Measurements from ENCODE around the gene FGD3. TPM values are rescaled to one million over a fixed set of nuclear protein-coding genes. Genes with fewer than 3 reads are reported as not detected.

The FGD3 gene
- total RNA-seq, 2 experiments from 2014 or later = 41.8 to 66.7 TPM

DNA sequence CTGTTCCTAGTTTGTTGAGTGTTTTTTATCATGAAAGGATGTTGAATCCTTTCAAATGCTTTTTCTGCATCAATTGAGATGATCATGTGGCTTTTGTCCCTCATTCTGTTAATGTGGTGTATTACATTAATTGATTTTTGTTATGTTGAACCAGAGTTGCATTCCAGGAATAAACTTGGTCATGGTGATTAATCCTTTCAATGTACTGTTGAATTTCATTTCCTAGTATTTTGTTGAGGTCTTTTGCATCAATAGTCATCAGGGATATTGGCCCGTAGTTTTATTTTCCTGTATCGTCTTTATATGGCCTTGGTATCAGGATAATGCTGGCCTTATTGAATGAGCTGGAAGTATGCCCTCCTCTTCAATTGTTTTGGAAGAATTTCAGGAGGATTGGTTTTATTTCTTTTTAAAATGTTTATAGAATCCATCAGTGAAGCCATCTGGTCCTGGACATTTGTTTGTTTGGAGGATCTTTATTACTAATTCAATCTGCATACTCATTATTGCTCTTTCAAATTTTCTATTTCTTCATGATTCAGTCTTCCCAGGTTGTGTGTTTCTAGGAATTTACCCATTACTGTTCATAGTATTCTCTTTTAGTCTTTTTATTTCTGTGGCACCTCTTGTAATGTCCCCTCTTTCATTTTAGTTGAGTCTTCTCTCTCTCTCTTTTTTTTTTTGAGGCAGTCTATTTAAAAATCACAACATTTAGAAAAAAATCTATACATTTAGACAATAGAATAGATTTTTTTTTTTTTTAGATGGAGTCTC is 32.1 kb downstream of the FGD3 start:
- intact Hi-C loops (cut with DNase I, micrococcal nuclease) = no loop called here
- peaks cover 17% of the 10 kb centered on the region for H3K9me3 Mint-ChIP-seq (ENCODE audit: low read depth)
- H3K36me3 Mint-ChIP-seq (ENCODE audit: low read depth) = peaks cover 69% of the 10 kb centered on the region
- H3K4me1 Mint-ChIP-seq = peaks cover 72% of the 10 kb centered on the region
- peak overlapping the region; percentile 2 for H3K4me3 Mint-ChIP-seq
- ATAC-seq (peak; percentile 26), DNase-seq (no peak)
- ChIA-PET POLR2A (interaction anchor here (0.6 to 1.0 kb wide), 3 partner anchors 10 to 581 kb away, joined by 3 to 7 read pairs (median 3); no protein-coding TSS in a partner anchor), CTCF (interaction anchor here (1.2 to 2.0 kb wide), 4 partner anchors 8 to 25 kb away, joined by 4 to 9 read pairs (median 6); no protein-coding TSS in a partner anchor)
- no peaks in the 10 kb centered on the region for H3K27me3 Mint-ChIP-seq
- H3K27ac Mint-ChIP-seq = peak overlapping the region; percentile 92

DNA sequence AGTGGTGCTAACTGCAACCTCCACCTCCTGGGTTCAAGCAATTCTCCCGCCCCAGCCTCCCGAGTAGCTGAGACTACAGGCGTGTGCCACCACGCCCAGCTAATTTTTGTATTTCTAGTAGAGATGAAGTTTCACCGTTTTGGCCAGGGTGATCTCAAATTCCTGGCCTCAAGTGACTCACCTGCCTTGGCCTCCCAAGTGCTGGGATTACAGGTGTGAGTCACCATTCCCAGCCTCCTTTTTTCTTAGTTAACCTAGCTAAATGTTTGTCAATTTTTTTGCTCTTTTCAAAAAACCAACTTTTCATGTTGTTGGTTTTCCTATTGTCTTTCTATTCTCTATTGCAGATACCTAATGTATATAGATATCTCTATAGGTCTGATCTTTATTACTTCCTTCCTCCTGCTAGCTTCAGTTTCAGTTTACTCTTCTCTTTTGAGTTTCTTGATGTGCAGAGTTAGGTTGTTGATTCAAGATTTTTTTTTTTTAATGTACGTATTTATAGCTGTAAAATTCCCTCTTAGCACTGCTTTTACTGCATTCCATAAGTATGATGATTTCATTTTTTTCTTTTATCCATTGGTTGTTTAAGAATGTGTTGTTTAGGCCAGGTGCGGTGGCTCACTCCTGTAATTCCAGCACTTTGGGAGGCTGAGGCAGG is 32.9 kb downstream of the FGD3 start:
- CTCF ChIA-PET = interaction anchor here (0.6 to 2.0 kb wide), 5 partner anchors 8 to 362 kb away, joined by 3 to 9 read pairs (median 6); no protein-coding TSS in a partner anchor
- peak overlapping the region; percentile 2 for H3K4me3 Mint-ChIP-seq
- peak overlapping the region; percentile 92 for H3K27ac Mint-ChIP-seq
- H3K9me3 Mint-ChIP-seq (ENCODE audit: low read depth) = peaks cover 17% of the 10 kb centered on the region
- ATAC-seq = peak; percentile 62
- H3K36me3 Mint-ChIP-seq (ENCODE audit: low read depth) = peaks cover 77% of the 10 kb centered on the region
- peak; percentile 13 for DNase-seq
- H3K4me1 Mint-ChIP-seq = peaks cover 69% of the 10 kb centered on the region
- intact Hi-C loops (cut with DNase I, micrococcal nuclease) = no loop called here
- H3K27me3 Mint-ChIP-seq = no peaks in the 10 kb centered on the region
- POLR2A ChIA-PET = interaction anchor here (0.6 kb wide), 2 partner anchors 9 to 580 kb away, joined by 3 to 7 read pairs; no protein-coding TSS in a partner anchor

- intact Hi-C loops (cut with DNase I, micrococcal nuclease) = loop anchor here in 1 of 2 experiments (2.0 kb wide), 1 partner anchor 17 kb away; no protein-coding TSS in a partner anchor
- Mint-ChIP-seq H3K27me3 (no peaks in the 10 kb centered on the region), H3K9me3 (ENCODE audit: low read depth) (peaks cover 19% of the 10 kb centered on the region), H3K27ac (peak overlapping the region; percentile 69), H3K4me1 (peaks cover 69% of the 10 kb centered on the region), H3K36me3 (ENCODE audit: low read depth) (peaks cover 84% of the 10 kb centered on the region), H3K4me3 (no peak overlapping the region)
- DNase-seq (no peak), ATAC-seq (peak; percentile 52)
- POLR2A ChIA-PET = no interaction called here
- CTCF ChIA-PET = interaction anchor here (0.6 to 1.8 kb wide), 6 partner anchors 10 to 141 kb away, joined by 3 to 12 read pairs (median 5); no protein-coding TSS in a partner anchor
These were observed 34.8 kb downstream of the FGD3 start for GRCh38 chr9:92982130-92982529.

- peak; percentile 66 for DNase-seq
These were observed 36.8 kb downstream of the FGD3 start for GRCh38 chr9:92983984-92984589.

DNA sequence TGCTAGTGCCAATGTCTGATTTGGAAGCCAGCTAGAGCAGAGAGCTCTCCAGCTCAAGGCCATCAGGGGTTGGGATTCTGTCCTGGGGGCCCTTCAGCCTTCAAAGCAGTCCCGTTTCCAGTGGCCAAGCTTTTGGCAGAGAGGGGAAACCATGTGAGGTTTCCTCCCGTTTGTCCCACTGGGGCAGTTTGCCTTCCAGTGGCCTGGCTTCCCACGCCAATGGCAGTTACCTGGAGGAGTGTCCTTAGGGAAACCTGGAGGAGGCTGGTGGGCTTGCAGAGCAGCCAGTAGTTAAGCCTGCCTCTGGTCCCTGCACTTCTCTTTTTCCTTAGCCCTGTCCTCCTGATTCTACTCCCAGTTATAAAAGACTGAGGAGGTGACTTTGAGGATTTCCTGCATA is 37.7 kb downstream of the FGD3 start:
- CTCF ChIA-PET = interaction anchor here (0.9 to 1.2 kb wide), 5 partner anchors 16 to 31 kb away, joined by 3 to 5 read pairs (median 4); no protein-coding TSS in a partner anchor
- Mint-ChIP-seq H3K4me1 (peaks cover 73% of the 10 kb centered on the region), H3K27ac (no peak overlapping the region), H3K9me3 (ENCODE audit: low read depth) (peaks cover 19% of the 10 kb centered on the region), H3K4me3 (no peak overlapping the region), H3K27me3 (no peaks in the 10 kb centered on the region), H3K36me3 (ENCODE audit: low read depth) (peaks cover 85% of the 10 kb centered on the region)
- intact Hi-C loops (cut with DNase I, micrococcal nuclease) = loop anchor here in 1 of 2 experiments (5.0 kb wide), 1 partner anchor 162 kb away; no protein-coding TSS in a partner anchor
- POLR2A ChIA-PET = interaction anchor here (0.7 kb wide), 1 partner anchor 31 kb away, joined by 5 read pairs; no protein-coding TSS in a partner anchor
- ATAC-seq = no peak
- no peak for DNase-seq

More at GRCh38 chr9:92983984-92984589, 36.8 kb downstream of the FGD3 start:
- Mint-ChIP-seq H3K36me3 (ENCODE audit: low read depth) (peaks cover 87% of the 10 kb centered on the region), H3K9me3 (ENCODE audit: low read depth) (peaks cover 19% of the 10 kb centered on the region), H3K4me3 (no peak overlapping the region), H3K27me3 (no peaks in the 10 kb centered on the region), H3K27ac (no peak overlapping the region), H3K4me1 (peaks cover 73% of the 10 kb centered on the region)
- intact Hi-C loops (cut with DNase I, micrococcal nuclease) = loop anchor here in 1 of 2 experiments (2.0 kb wide), 1 partner anchor 19 kb away; no protein-coding TSS in a partner anchor
- POLR2A ChIA-PET = interaction anchor here (0.7 kb wide), 1 partner anchor 30 kb away, joined by 5 read pairs; no protein-coding TSS in a partner anchor
- CTCF ChIA-PET = interaction anchor here (0.9 to 1.2 kb wide), 4 partner anchors 17 to 27 kb away, joined by 3 to 5 read pairs (median 4); no protein-coding TSS in a partner anchor
- no peak for ATAC-seq

- POLR2A ChIA-PET = no interaction called here
- Mint-ChIP-seq H3K27ac (peak overlapping the region; percentile 87), H3K36me3 (ENCODE audit: low read depth) (peaks cover 82% of the 10 kb centered on the region), H3K4me3 (no peak overlapping the region), H3K27me3 (no peaks in the 10 kb centered on the region), H3K4me1 (peaks cover 76% of the 10 kb centered on the region), H3K9me3 (ENCODE audit: low read depth) (peaks cover 19% of the 10 kb centered on the region)
- CTCF ChIA-PET = interaction anchor here (0.6 to 1.7 kb wide), 8 partner anchors 17 to 415 kb away, joined by 3 to 10 read pairs (median 4); partner anchors contain the start of gene CARD19
- DNase-seq = peak; percentile 69
- no peak for ATAC-seq
- intact Hi-C loops (cut with DNase I, micrococcal nuclease) = loop anchor here in 1 of 2 experiments (5.0 kb wide), 1 partner anchor 161 kb away; no protein-coding TSS in a partner anchor
These were observed 39.1 kb downstream of the FGD3 start for GRCh38 chr9:92986176-92987119.

GRCh38 chr9:92988215-92988768 is 41.0 kb downstream of the FGD3 start:
- intact Hi-C loops (cut with DNase I, micrococcal nuclease) = loop anchor here in 1 of 2 experiments (5.0 kb wide), 1 partner anchor 159 kb away; no protein-coding TSS in a partner anchor
- CTCF ChIA-PET = interaction anchor here (1.0 to 1.7 kb wide), 2 partner anchors 15 to 34 kb away, joined by 7 read pairs; no protein-coding TSS in a partner anchor
- peaks cover 14% of the 10 kb centered on the region for H3K9me3 Mint-ChIP-seq (ENCODE audit: low read depth)
- no peaks in the 10 kb centered on the region for H3K27me3 Mint-ChIP-seq
- DNase-seq (peak; percentile 41), ATAC-seq (peak; percentile 62)
- peaks cover 82% of the 10 kb centered on the region for H3K36me3 Mint-ChIP-seq (ENCODE audit: low read depth)
- peaks cover 81% of the 10 kb centered on the region for H3K4me1 Mint-ChIP-seq
- H3K27ac Mint-ChIP-seq = peak overlapping the region; percentile 90
- H3K4me3 Mint-ChIP-seq = peak overlapping the region; percentile 15
- POLR2A ChIA-PET = no interaction called here

DNA sequence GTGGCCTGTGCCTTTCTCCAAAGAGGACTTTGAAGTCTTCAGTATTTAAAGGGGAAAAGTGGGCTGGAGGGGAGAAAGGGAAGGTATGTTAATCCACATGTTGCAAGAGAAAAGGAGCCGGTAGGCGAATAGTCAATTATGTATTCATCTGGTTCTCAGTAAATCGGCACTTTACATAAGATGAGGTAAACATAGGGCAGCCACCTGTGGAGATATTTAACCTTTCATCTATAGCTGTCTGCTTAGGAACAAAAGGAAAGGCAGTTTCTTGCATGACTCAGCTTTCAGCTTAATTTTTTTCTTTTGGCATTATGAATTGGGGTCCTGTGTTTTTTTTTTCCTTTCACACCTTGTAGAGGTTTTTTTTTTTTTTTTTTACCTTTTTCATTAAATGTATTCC is 42.2 kb downstream of the FGD3 start:
- Mint-ChIP-seq H3K9me3 (ENCODE audit: low read depth) (peaks cover 10% of the 10 kb centered on the region), H3K36me3 (ENCODE audit: low read depth) (peaks cover 83% of the 10 kb centered on the region), H3K4me3 (no peak overlapping the region), H3K27me3 (no peaks in the 10 kb centered on the region), H3K4me1 (peaks cover 84% of the 10 kb centered on the region), H3K27ac (peak overlapping the region; percentile 90)
- no peak for DNase-seq
- POLR2A ChIA-PET = interaction anchor here (0.6 to 0.7 kb wide), 2 partner anchors 10 to 174 kb away, joined by 3 to 5 read pairs; no protein-coding TSS in a partner anchor
- CTCF ChIA-PET = interaction anchor here (1.0 to 4.0 kb wide), 3 partner anchors 9 to 26 kb away, joined by 4 to 48 read pairs (median 10); no protein-coding TSS in a partner anchor
- intact Hi-C loops (cut with DNase I, micrococcal nuclease) = loop anchor here in 1 of 2 experiments (5.0 kb wide), 1 partner anchor 158 kb away; no protein-coding TSS in a partner anchor
- ATAC-seq = peak; percentile 47

DNA sequence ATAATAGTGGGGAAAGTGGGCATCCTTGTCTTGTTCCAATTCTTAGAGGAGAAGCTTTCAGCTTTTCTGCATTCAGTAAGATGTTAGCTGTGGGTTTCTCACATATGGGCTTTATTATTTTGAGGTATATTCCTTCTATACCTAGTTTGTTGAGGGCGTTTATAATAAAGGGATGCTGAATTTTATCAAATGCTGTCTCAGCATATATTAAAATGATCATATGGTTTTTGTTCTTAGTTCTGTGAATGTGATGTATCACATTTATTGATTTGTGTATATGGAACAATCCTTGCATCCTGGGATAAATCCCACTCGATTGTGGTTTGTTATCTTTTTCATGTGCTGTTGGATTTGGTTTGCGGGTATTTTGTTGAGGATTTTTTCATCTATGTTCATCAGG is 43.1 kb downstream of the FGD3 start:
- POLR2A ChIA-PET = no interaction called here
- H3K27ac Mint-ChIP-seq = peak overlapping the region; percentile 27
- H3K4me1 Mint-ChIP-seq = peaks cover 86% of the 10 kb centered on the region
- peaks cover 13% of the 10 kb centered on the region for H3K9me3 Mint-ChIP-seq (ENCODE audit: low read depth)
- intact Hi-C loops (cut with DNase I, micrococcal nuclease) = no loop called here
- ATAC-seq = no peak
- H3K4me3 Mint-ChIP-seq = no peak overlapping the region
- no peak for DNase-seq
- CTCF ChIA-PET = interaction anchor here (1.2 to 4.0 kb wide), 3 partner anchors 8 to 156 kb away, joined by 5 to 48 read pairs (median 10); no protein-coding TSS in a partner anchor
- peaks cover 81% of the 10 kb centered on the region for H3K36me3 Mint-ChIP-seq (ENCODE audit: low read depth)
- H3K27me3 Mint-ChIP-seq = no peaks in the 10 kb centered on the region

Data from activated CD4-positive, alpha-beta T cell treated with anti-CD3 and anti-CD28 coated beads for 36 hours (primary cell).